Right hindlimb (tissue), 1 donor: Measurements from ENCODE around the gene THSD4.
"Not testable (repeated sequence)": the region's sequence is repeated elsewhere in the genome, so short reads cannot be mapped to it uniquely, and the experiment has no call there.

Source experiments
- DNase-seq: peaks from one replicate; pipeline ENCODE4 v3.0.0-alpha.2; 2018

Gene THSD4

DNA sequence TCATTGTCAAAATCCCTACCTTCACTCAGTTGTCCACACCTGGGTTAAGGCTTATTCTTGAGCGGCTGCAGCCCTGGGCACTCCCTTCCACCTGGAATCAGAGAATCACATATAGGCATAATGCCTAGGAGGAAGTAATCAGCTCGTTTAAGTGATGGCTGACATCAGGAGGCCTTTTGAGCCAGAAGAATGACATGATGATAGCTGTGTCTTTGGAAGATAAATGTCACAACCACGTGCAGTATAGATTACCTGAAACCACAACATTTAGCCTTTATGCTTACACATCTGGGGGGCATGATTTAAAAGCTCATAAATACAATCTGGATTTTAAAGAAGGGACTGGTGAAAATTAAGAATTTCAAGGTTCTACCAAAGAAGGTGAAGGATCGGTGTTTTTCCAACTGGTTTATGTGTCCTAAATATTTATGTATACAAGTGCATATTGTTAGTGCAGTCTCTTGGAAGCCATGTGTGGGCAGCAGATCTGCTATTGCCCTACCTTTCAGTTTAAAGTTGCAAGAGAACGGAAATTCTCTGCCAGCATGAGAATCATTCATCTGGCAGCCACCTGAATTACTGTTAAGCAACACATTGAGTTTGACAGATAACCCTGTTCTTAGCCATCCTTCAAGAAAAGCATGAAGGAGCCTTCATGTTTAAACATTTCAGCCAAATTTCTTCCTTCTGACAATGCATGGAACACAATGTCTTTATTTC lies 531.7 kb downstream of the THSD4 start:
- no peak for DNase-seq

DNA sequence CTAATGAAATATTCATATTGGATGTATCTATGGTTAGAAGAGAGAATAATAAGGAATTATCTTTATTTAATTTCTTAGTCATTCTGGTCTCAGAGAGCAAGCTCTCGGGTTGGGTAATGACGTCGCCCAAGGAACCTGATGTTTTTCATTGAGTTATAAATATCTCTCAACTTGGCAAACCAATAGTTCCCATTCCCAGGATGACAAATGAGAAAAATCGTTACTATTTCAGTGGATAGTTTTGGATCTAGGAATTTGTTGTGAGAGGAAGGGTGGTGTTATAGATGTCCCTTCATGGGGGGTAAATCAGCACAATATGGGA lies 532.2 kb downstream of the THSD4 start:
- no peak for DNase-seq

DNA sequence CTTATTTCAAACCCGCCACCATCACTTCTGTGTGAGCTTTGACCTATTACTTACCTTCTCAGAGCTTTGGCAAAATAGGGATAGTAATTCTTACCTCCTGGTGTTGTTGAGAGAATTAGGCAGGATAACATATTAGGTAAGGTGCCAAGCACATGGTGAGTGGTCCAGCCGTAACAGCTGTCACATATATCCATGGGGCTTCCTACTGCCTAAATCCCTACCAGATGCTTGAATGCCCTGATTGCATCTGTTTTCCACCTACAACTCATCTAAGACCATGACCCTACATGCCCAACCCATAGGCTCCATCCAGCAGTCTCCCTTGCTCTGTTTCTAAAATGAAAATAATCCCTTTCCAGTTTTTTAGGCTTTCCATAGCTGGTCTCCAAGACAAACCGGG lies 532.8 kb downstream of the THSD4 start:
- no peak for DNase-seq

DNA sequence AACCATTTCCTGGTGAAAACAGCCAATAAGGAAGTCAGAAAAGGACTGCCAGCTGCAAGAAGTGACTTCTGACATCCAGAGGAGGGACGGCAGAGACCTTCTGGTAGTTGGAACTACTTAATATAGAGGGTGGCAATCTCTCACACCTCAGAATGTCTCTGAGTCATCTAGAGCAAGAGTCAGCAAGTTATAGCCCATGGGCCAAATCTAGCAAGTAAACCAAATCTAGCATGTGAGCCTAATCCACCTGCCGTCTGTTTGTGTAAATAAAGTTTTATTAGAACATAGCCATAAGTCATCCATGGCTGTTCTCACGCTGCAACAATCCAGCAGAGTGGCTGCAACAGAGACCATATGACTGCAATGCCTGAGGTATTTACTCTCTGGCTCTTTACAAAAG lies 534.6 kb downstream of the THSD4 start:
- DNase-seq, result no peak

- DNase-seq, result no peak
Measured at GRCh38 chr15:71650603-71651002, 535.3 kb downstream of the THSD4 start.

DNA sequence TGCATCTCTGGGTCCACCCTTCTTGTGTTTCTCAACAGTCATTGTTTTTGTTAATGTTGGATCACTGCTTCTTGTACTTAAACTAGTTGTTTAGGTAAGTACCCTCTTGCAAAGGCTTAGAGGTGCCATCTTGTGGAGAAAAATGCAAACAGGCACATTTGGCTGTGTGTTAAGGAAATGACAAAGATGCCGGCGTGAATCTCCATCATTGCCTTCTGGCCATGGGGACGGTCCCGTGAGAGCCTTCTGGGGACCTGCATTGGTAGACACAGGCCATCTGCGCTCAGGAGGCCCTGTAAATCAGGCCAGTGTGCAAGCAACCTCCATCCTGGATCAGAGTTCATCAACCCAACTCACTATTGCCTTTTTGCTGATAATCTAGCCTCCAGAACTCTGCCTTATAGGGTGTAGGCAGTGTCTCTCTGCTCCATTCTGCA lies 536.5 kb downstream of the THSD4 start:
- DNase-seq, result peak; percentile 48

- DNase-seq, result no peak
Measured at GRCh38 chr15:71654042-71654719, 538.9 kb downstream of the THSD4 start.

- DNase-seq, result no peak
Measured at GRCh38 chr15:71654720-71655174, 539.5 kb downstream of the THSD4 start.

- DNase-seq, result no peak
Measured at GRCh38 chr15:71656425-71656824, 541.2 kb downstream of the THSD4 start.

DNA sequence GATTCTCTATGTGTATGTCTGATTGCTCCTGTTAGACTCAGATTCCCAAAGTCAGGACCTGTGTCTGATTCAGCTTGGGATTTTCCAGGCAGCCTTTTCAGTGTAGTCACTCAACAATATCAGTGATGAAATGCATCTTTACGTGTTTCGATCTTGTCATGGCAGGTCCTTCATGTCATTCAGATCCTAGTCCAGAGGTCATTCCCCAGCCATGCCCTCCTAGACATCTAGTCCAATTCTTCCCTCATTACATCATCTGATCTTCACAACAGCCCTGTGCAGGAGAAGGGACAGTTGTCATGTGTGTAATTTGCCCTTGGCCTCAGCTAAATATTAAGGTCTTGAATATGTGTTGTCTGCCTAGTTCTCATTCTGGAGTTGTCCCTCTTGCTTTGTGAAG lies 541.9 kb downstream of the THSD4 start:
- no peak for DNase-seq

DNA sequence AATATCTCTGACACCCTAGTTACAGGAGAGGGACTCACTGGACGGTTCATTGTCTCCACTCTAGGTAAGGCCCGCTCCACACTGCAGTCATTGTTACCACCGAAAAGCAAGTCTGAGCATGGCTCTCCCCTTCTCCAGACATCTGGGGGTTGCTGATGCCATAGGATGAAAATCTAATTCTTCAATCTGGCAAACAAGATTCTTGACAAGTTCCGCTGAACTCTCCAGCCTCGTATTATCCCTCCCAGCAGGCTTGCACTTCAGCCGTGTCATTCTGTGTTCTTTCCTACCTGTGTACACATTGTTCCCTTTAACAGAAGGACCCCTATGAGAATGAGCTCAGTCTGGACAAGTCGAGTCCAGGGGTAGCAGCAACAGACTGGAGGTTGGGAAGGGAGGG lies 542.8 kb downstream of the THSD4 start:
- DNase-seq, result no peak

GRCh38 chr15:71658827-71659729 lies 543.8 kb downstream of the THSD4 start:
- DNase-seq, result no peak

DNA sequence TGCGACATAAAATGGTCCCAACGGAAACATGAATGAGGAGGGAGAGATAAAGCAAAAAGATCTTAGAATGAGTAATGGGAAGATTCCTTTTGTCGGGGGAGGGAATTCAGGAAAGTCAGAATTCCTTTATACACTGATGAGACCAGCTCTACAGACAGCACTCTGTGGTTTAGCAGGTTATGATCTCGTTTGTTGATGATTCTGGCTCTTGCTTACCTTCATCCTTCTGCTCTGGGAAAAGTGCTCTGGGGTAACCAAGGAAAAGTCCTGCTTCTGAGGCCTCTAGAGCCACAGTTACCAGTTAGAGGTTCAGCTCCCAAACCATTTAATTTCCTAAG lies 544.4 kb downstream of the THSD4 start:
- no peak for DNase-seq

GRCh38 chr15:71660501-71660900 lies 545.2 kb downstream of the THSD4 start:
- no peak for DNase-seq

- DNase-seq, result no peak
Measured at GRCh38 chr15:71662306-71662705, 547.0 kb downstream of the THSD4 start.

GRCh38 chr15:71664622-71665021 lies 549.4 kb downstream of the THSD4 start:
- no peak for DNase-seq

DNA sequence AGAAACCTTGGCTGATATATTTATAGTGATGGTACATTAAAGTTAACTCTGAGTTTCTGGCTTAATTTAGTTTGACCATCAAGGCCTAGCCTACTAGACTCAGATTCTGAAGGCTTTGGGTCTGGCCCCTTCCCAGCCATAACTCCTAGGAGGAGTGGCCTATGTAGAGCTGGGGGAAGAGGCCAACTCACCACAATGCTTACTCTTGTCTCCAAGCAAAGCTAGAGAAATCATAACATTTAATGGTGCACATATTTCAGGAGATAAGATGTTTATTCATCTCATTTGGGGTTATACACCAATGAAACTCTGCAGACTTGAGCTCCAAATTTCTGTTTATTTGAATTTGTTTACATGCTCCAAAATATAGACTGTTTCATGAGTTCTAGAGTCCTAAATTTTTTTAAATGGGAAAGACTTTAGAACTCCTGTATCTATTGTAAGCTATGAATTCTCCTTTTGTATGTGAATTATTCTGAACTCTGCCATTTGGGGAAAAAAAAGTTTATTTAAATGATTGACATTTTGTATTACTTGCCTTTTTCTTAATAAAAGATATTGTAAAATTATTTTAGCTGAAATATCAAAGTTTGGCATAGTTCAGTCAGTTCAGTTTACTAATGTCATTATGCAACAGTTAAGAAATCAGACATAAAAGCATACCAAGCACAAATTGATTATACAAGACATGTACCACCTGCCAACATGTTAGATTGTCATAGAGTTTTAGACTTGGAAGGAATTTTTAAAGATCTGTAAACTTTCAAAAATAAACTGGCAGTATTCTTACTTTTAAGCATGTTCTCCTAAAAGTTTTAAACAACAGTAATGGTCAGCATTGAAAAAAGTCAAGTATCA lies 551.7 kb downstream of the THSD4 start:
- no peak for DNase-seq

- no peak for DNase-seq
Measured at GRCh38 chr15:71669688-71670087, 554.4 kb downstream of the THSD4 start.

GRCh38 chr15:71670222-71670621 lies 555.0 kb downstream of the THSD4 start:
- DNase-seq, result not testable (repeated sequence)

DNA sequence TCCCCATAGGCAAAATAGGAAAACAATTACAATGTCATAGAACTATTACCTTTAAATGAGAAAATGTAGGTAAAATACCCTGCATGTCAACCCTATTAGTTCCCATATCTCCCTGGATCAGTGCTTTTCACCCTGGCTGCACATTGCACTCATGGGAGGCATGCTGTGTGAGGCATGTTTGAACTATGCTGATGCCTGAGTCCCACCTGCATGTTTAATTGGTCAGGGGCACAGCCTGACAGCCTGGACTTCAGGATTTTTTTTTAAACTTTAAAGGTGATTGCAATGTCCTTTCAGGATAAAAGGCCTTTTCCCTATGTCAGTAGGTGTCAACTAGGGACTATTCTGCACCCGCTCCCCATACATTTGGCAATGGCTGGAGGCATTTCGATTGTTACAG lies 559.1 kb downstream of the THSD4 start:
- DNase-seq, result no peak

- DNase-seq, result no peak
Measured at GRCh38 chr15:71677352-71677751, 562.1 kb downstream of the THSD4 start.

GRCh38 chr15:71677766-71678165 lies 562.5 kb downstream of the THSD4 start:
- DNase-seq, result no peak

DNA sequence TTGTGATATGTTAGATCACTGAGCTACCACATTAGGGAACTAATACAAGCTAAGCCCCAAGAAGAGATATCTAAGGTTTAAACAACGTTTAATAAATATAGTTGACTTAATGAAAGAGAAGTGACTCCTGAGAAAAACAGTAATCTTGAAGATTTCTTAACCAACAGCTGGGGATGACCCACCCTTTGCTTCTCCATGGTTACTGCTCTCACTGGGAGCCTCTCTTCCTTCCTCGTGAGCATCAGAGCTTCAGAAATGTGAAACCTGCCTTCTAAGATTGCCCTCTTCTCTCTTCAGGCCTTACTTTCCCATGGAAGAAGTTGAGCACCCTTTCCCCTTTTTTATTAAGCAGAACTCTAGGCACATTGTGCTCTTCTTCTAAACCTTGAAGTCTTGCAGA lies 562.9 kb downstream of the THSD4 start:
- DNase-seq, result no peak
